Measurements from ENCODE around the gene FST. TPM values are rescaled to one million over a fixed set of nuclear protein-coding genes. Genes with fewer than 3 reads are reported as not detected.

FST gene
- total and polyA plus RNA-seq, 4 donors: 1.5 to 3.9 (median 2.6) TPM

- no peak for TF ChIP-seq CTCF (IDR thresholded peaks at IDR 0.05; ENCODE audit: control extremely low read depth, extremely low read depth)
- no peaks in the 10 kb centered on the region for H3K9me3 ChIP-seq (ENCODE audit: control insufficient read depth in 4 of 4, insufficient read depth in 3 of 4, low read length in 3 of 4)
- WGBS, 2 donors: 0 to 1% methylated on average over 62 to 81 of the region's 81 CpGs
- H3K9ac ChIP-seq (ENCODE audit: insufficient read depth in 1 of 2, low read length in 2 of 2): peak overlapping the region; percentile 21 to 38
- ATAC-seq (ENCODE audit: insufficient read depth, low FRiP score) (peak; percentile 16), DNase-seq (peak; percentile 54 to 74 (median 66))
- peaks cover 0 to 39% (median 24%) of the 10 kb centered on the region in 3 donors for H3K27me3 ChIP-seq (ENCODE audit: control insufficient read depth in 3 of 3, insufficient read depth in 3 of 3, low read length in 2 of 3)
- peak overlapping the region in 1 of 2 donors; percentile 52 for H3K27ac ChIP-seq (ENCODE audit: low read depth in 1 of 2, low read length in 1 of 2)
- no peaks in the 10 kb centered on the region for H3K36me3 ChIP-seq (ENCODE audit: control insufficient read depth in 4 of 4, insufficient read depth in 4 of 4, low read length in 4 of 4)
- H3K4me1 ChIP-seq (ENCODE audit: control insufficient read depth in 5 of 5, insufficient read depth in 5 of 5, low read length in 5 of 5): peaks cover 0 to 24% (median 3%) of the 10 kb centered on the region in 5 donors
- H3K4me3 ChIP-seq: peak overlapping the region; percentile 49
Observed at GRCh38 chr5:53479590-53480415, 626 bp upstream of the FST start.

- no peak for TF ChIP-seq CTCF (IDR thresholded peaks at IDR 0.05; ENCODE audit: control extremely low read depth, extremely low read depth)
- H3K27ac ChIP-seq (ENCODE audit: low read depth in 1 of 2, low read length in 1 of 2): no peak overlapping the region
- ATAC-seq (ENCODE audit: insufficient read depth, low FRiP score) (no peak), DNase-seq (peak in 1 of 3 donors; percentile 10)
- peak overlapping the region; percentile 49 for H3K4me3 ChIP-seq
- H3K9ac ChIP-seq (ENCODE audit: insufficient read depth in 1 of 2, low read length in 2 of 2): no peak overlapping the region
- peaks cover 0 to 39% (median 18%) of the 10 kb centered on the region in 3 donors for H3K27me3 ChIP-seq (ENCODE audit: control insufficient read depth in 3 of 3, insufficient read depth in 3 of 3, low read length in 2 of 3)
- 5 to 7% methylated on average over 7 of the region's 7 CpGs for WGBS, 2 donors
- H3K36me3 ChIP-seq (ENCODE audit: control insufficient read depth in 4 of 4, insufficient read depth in 4 of 4, low read length in 4 of 4): no peaks in the 10 kb centered on the region
- peaks cover 0 to 24% (median 3%) of the 10 kb centered on the region in 5 donors for H3K4me1 ChIP-seq (ENCODE audit: control insufficient read depth in 5 of 5, insufficient read depth in 5 of 5, low read length in 5 of 5)
- no peaks in the 10 kb centered on the region for H3K9me3 ChIP-seq (ENCODE audit: control insufficient read depth in 4 of 4, insufficient read depth in 3 of 4, low read length in 3 of 4)
Observed at GRCh38 chr5:53481159-53481886, 894 bp downstream of the FST start.

- peaks cover 0 to 34% (median 16%) of the 10 kb centered on the region in 3 donors for H3K27me3 ChIP-seq (ENCODE audit: control insufficient read depth in 3 of 3, insufficient read depth in 3 of 3, low read length in 2 of 3)
- WGBS, 2 donors: 0 to 1% methylated on average over 36 of the region's 36 CpGs
- DNase-seq (peak; percentile 67 to 84 (median 77)), ATAC-seq (ENCODE audit: insufficient read depth, low FRiP score) (peak; percentile 78)
- no peak for TF ChIP-seq CTCF (IDR thresholded peaks at IDR 0.05; ENCODE audit: control extremely low read depth, extremely low read depth)
- no peaks in the 10 kb centered on the region for H3K9me3 ChIP-seq (ENCODE audit: control insufficient read depth in 4 of 4, insufficient read depth in 3 of 4, low read length in 3 of 4)
- H3K27ac ChIP-seq (ENCODE audit: low read depth in 1 of 2, low read length in 1 of 2): no peak overlapping the region
- H3K9ac ChIP-seq (ENCODE audit: insufficient read depth in 1 of 2, low read length in 2 of 2): peak overlapping the region in 1 of 2 donors; percentile 49
- H3K4me3 ChIP-seq: peak overlapping the region; percentile 37
- peaks cover 0 to 24% (median 3%) of the 10 kb centered on the region in 5 donors for H3K4me1 ChIP-seq (ENCODE audit: control insufficient read depth in 5 of 5, insufficient read depth in 5 of 5, low read length in 5 of 5)
- no peaks in the 10 kb centered on the region for H3K36me3 ChIP-seq (ENCODE audit: control insufficient read depth in 4 of 4, insufficient read depth in 4 of 4, low read length in 4 of 4)
Observed at GRCh38 chr5:53481887-53482716, 1.7 kb downstream of the FST start.
